GM20431 (cell line): ENCODE data around the gene MEIOC.
"Not testable (repeated sequence)": the region's sequence is repeated elsewhere in the genome, so short reads cannot be mapped to it uniquely, and the experiment has no call there.

Experiments used
- in situ Hi-C: fragments of 300-500 bp; cut with MseI, MboI; formaldehyde crosslinking; loops from one replicate; pipeline ENCODE4 v1.15.0; 2020; ENCODE audit warnings: low sequenced_read_pairs; ENCODE audit not compliant: unreplicated experiment

The MEIOC gene

DNA sequence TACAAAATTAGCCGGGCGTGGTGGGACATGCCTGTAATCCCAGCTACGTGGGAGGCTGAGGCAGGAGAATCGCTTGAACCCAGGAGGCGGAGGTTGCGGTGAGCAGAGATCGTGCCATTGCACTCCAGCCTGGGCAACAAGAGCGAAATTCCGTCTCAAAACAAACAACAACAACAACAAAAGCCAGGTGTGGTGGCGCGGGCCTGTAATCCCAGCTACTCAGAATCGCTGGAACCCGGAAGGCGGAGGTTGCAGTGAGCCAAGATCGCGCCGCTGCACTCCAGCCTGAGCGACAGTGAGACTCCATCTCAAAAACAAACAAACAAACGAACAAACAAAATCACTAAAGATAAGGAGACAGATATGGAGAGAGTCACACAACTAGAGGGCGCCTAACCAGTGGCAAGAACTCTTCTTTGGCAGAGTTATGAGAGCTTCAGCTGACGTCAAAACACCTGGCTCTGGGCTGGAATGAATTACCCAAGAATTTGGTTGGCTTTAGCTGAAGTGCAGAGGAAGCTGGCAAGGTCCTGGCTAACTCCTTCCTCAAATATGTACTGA is 34.6 kb downstream of the MEIOC start:
- in situ Hi-C loops, result not testable (repeated sequence)

DNA sequence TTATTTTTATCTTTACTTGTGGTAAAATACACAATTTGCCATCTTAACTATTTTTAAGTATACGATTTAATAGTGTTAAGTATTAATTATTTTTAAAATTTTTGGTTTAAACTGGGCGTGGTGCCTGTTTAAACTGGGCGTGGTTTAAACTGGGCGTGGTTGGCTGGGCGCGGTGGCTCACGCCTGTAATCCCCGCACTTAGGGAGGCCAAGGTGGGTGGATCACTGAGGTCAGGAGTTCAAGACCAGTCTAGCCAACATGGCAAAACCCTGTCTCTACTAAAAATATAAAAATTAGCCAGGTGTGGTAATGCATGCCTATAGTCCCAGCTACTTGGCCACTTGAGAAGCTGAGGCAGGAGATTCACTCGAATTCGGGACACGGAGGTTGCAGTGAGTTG is 37.3 kb downstream of the MEIOC start:
- in situ Hi-C loops, result no loop called here

DNA sequence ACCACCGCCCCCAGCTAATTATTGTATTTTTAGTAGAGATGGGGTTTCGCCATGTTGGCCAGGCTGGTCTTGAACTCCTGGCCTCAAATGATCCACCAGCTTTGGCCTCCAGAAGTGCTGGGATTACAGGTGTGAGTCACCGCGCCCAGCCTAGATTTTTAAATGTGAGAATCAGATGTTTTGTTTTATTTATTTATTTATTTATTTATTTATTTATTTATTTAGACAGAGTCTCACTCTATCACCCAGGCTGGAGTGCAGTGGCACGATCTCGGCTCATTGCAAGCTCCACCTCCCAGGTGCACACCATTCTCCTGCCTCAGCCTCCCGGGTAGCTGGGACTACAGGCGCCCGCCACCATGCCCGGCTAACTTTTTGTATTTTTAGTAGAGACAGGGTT is 44.0 kb downstream of the MEIOC start:
- in situ Hi-C loops, result not testable (repeated sequence)

DNA sequence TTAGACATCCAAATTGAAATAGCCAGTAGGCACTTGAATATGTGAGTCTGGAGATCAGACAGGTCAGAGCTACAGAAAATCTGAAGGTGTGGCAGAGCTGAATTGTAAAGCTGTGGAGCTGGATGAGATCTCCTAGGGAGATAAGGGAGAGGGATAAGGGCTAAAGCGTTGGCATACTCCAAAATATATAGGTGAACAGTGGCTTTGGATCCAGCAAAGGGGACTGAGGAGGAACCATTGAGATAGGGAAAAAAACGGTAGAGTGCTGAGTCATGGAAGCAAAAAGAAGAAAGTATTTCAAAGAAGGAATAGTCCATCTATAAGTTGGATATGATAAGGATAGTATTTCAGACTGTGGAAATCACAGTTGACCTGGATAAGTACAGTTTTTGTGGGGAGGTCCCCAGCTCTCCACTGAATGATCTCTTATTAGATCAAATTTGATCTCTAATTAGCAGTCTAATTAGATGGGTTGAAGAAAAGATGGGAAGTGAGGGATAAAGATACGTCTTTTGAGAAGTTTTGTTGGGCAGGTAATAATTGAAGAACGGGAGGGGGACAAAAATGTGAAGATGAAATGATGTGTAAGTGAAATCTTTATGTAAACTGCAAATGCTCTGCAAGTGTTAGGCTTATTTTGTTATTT is 51.6 kb downstream of the MEIOC start:
- in situ Hi-C loops, result no loop called here

DNA sequence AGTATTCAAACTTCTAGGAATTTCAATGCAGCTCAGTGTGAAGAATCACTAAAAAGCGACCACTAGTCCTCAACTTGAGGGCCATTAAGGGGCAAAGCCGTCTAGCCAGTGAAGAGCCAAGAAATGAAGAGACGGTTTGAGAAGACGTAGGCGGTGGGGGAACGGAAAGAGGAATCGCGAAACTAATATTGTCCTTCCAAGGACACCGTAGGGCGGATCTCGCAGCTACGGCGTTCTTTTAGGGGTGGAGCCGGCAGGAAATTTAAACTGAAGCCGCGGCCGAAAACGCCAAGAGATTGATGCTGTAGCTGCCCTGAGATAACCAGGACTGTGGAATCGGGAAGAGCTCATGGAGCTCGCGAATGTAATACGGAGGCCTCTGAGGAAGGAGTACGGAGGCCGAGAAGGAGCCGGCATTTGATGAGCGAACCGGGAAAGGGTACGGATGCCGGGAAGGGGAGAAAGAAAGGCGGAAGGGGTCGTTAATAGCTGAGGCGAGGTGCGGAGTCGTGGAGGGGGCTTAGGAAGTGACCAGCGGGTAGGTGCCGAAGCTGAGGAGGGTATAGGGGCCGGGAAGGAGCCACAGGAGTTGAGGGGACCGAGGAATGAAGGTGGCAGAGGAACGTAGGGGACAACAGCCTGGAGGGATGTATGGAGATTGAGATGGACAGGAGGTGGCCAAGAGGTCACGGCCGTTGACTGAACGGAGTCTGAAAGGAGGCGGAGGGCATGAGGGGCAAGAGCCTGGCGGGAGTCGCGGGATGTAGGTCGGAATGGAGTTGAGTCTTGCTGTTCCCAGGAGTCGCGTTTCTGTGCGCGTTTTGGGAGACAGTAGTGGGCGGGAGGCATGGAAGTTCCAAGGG is 52.4 kb downstream of the MEIOC start, which contains the start of gene DBF4B:
Gene DBF4B, plus strand, starts transcription at position 265 of the 863 bp plus-strand sequence. Its CDS starts 156 bp downstream, at position 421.
- in situ Hi-C loops, result no loop called here

DNA sequence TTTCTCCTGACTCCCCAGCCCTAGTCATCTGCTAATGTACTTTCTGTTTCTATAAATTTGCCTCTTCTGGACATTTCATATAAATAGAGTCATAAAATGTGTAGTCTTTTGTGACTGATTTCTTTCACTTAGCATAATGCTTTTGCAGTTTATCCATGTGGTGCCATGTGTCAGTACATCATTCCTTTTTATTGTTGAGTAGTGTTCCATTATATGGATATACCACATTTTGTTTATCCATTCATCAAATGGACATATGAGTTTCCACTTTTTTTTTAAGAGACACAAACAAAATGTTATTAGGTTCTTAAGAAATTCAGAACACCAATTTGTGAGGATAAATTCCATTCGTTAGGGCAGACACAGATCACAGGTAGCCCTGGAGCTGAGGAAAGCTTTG is 63.2 kb downstream of the MEIOC start:
- in situ Hi-C loops, result no loop called here

DNA sequence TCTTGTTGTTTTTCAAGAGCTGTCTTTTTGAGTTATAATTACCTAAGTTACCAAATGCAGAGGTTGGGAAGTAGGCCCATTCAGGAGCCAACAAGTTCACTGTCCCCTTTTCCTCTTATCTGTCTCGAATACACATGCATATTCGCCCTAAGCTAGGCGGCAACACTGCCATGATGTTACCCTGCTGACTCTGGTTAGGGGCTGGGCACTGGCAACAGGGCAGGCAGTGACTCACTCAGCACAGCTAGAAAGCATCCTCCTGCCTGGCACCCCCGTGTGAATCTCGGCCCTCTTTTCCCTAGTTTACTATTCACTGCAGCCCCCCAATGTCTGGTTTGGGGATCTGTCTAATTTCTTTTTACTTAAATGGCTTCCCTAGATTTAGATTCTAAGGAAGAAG is 66.0 kb downstream of the MEIOC start:
- in situ Hi-C loops, result no loop called here
